Mesothelial cell of epicardium (in vitro differentiated cells): ENCODE measurements around the gene PLA2G1B. TPM values are rescaled to one million over a fixed set of nuclear protein-coding genes. Genes with fewer than 3 reads are reported as not detected.

Experiments used
- DNase-seq, 2 experiments: peaks; one replicate each; pipeline ENCODE4 v3.0.0; 2021; ENCODE audit warnings: low spot score in 2 of 2; ENCODE audit not compliant: unreplicated experiment in 2 of 2
- H3K27ac Mint-ChIP-seq: 2 replicates; pipeline ENCODE4 v1.8.0; 2021; ENCODE audit warnings: mixed read lengths
- H3K27me3 Mint-ChIP-seq: 2 replicates; pipeline ENCODE4 v1.8.0; 2021; ENCODE audit warnings: low read depth, mixed read lengths
- H3K36me3 Mint-ChIP-seq: 2 replicates; pipeline ENCODE4 v1.8.0; 2021; ENCODE audit warnings: mixed read lengths
- H3K4me1 Mint-ChIP-seq: 2 replicates; pipeline ENCODE4 v1.8.0; 2021; ENCODE audit warnings: mixed read lengths
- H3K4me3 Mint-ChIP-seq: 2 replicates; pipeline ENCODE4 v1.8.0; 2021; ENCODE audit warnings: mild to moderate bottlenecking, moderate library complexity, mixed read lengths
- H3K9me3 Mint-ChIP-seq: 2 replicates; pipeline ENCODE4 v1.8.0; 2021; ENCODE audit warnings: mixed read lengths
- CTCF ChIP-seq: fragments of 200-600 bp; sonication (generic); IDR thresholded peaks from one replicate; pipeline ENCODE4 v1.5.0; 2021; ENCODE audit warnings: antibody characterized with exemption; ENCODE audit not compliant: unreplicated experiment
- total RNA-seq: library from RNA; stranded (reverse); gene quantifications from 3 replicates; pipeline ENCODE4 v1.2.1, GENCODE V29; 2021

The PLA2G1B gene
- total RNA-seq, 1 donor from 2014 or later: not detected

- Mint-ChIP-seq H3K27me3 (peaks cover 30% of the 10 kb centered on the region), H3K27ac (peak overlapping the region; percentile 90), H3K4me3 (peak overlapping the region; percentile 76), H3K9me3 (no peaks in the 10 kb centered on the region), H3K36me3 (peaks cover 10% of the 10 kb centered on the region), H3K4me1 (peaks cover 31% of the 10 kb centered on the region)
- peak; percentile 31 for TF ChIP-seq CTCF
- DNase-seq: no peak
These were observed 39.8 kb upstream of the PLA2G1B start for GRCh38 chr12:120367233-120367923.

GRCh38 chr12:120366845-120367232 lies 39.3 kb upstream of the PLA2G1B start:
- DNase-seq: no peak
- peaks cover 26% of the 10 kb centered on the region for H3K27me3 Mint-ChIP-seq
- H3K4me3 Mint-ChIP-seq: peak overlapping the region; percentile 76
- H3K27ac Mint-ChIP-seq: peak overlapping the region; percentile 90
- no peaks in the 10 kb centered on the region for H3K9me3 Mint-ChIP-seq
- H3K36me3 Mint-ChIP-seq: peaks cover 10% of the 10 kb centered on the region
- H3K4me1 Mint-ChIP-seq: peaks cover 37% of the 10 kb centered on the region
- TF ChIP-seq CTCF: no peak

- H3K4me1 Mint-ChIP-seq: peaks cover 39% of the 10 kb centered on the region
- no peak overlapping the region for H3K27ac Mint-ChIP-seq
- no peak for TF ChIP-seq CTCF
- DNase-seq: no peak
- H3K4me3 Mint-ChIP-seq: no peak overlapping the region
- H3K9me3 Mint-ChIP-seq: no peaks in the 10 kb centered on the region
- peaks cover 21% of the 10 kb centered on the region for H3K27me3 Mint-ChIP-seq
- H3K36me3 Mint-ChIP-seq: peaks cover 10% of the 10 kb centered on the region
These were observed 38.7 kb upstream of the PLA2G1B start for GRCh38 chr12:120366341-120366705.

- Mint-ChIP-seq H3K27me3 (peaks cover 16% of the 10 kb centered on the region), H3K4me3 (no peak overlapping the region), H3K27ac (no peak overlapping the region), H3K36me3 (peaks cover 10% of the 10 kb centered on the region), H3K4me1 (peaks cover 39% of the 10 kb centered on the region), H3K9me3 (no peaks in the 10 kb centered on the region)
- DNase-seq: no peak
- TF ChIP-seq CTCF: no peak
These were observed 38.2 kb upstream of the PLA2G1B start for GRCh38 chr12:120365675-120366340.

- Mint-ChIP-seq H3K9me3 (no peaks in the 10 kb centered on the region), H3K36me3 (peaks cover 10% of the 10 kb centered on the region), H3K4me1 (peaks cover 28% of the 10 kb centered on the region), H3K27ac (peak overlapping the region; percentile 7), H3K27me3 (peaks cover 3% of the 10 kb centered on the region), H3K4me3 (no peak overlapping the region)
- DNase-seq: no peak
- TF ChIP-seq CTCF: no peak
These were observed 36.9 kb upstream of the PLA2G1B start for GRCh38 chr12:120364487-120364886.
